ENCODE measurements around the gene RAPGEF4. TPM values are rescaled to one million over a fixed set of nuclear protein-coding genes. Genes with fewer than 3 reads are reported as not detected.

Gene RAPGEF4
- total RNA-seq, 1 experiment from 2014 or later, result 1.4 TPM

GRCh38 chr2:172970660-172971059 is 235.0 kb downstream of the RAPGEF4 start:
- Histone ChIP-seq H4K91ac (ENCODE audit: insufficient read length, low read depth, low read length) (no peak overlapping the region), H3T11ph (ENCODE audit: low read length) (no peak overlapping the region), H3K23me2 (ENCODE audit: insufficient read length, low read depth, low read length, poor library complexity, severe bottlenecking) (no peaks in the 10 kb centered on the region), H2AK5ac (ENCODE audit: insufficient read length, low read length) (no peak overlapping the region), H3K27ac (ENCODE audit: insufficient read length, low read depth, low read length) (no peak overlapping the region), H4K20me1 (ENCODE audit: control insufficient read depth, insufficient read depth, insufficient read length) (no peaks in the 10 kb centered on the region), H3K79me1 (ENCODE audit: insufficient read depth, low read depth, low read length, poor library complexity, severe bottlenecking) (no peaks in the 10 kb centered on the region), H4K5ac (ENCODE audit: insufficient read length, low read depth, low read length) (no peak overlapping the region), H2BK20ac (ENCODE audit: low read depth, low read length, poor library complexity, severe bottlenecking) (no peak overlapping the region), H3K4me2 (ENCODE audit: insufficient read depth, insufficient read length, low read length) (no peak overlapping the region), H2BK120ac (ENCODE audit: low read depth, low read length, poor library complexity, severe bottlenecking) (no peak overlapping the region), H2BK5ac (ENCODE audit: insufficient read length, low read length) (no peak overlapping the region), H2AFZ (ENCODE audit: low read length) (no peak overlapping the region), H3K56ac (ENCODE audit: insufficient read length, low read depth, low read length) (no peak overlapping the region), H3K4ac (ENCODE audit: low read depth, low read length) (no peak overlapping the region), H2BK12ac (ENCODE audit: insufficient read length, low read depth, low read length) (no peak overlapping the region), H3K27me3 (ENCODE audit: insufficient read depth, low read length) (no peaks in the 10 kb centered on the region), H4K8ac (replicated peaks; ENCODE audit: insufficient read length, low read depth, low read length) (no peak overlapping the region), H3K9ac (ENCODE audit: extremely low read depth, insufficient read length, low read length) (no peak overlapping the region), H3K14ac (ENCODE audit: insufficient read depth, low read length) (no peak overlapping the region), H3K4me1 (ENCODE audit: insufficient read depth, low read length) (no peaks in the 10 kb centered on the region), H3K9me3 (ENCODE audit: control insufficient read depth, low read depth, low read length) (no peaks in the 10 kb centered on the region), H3K18ac (ENCODE audit: insufficient read length, low read depth, low read length) (no peak overlapping the region), H3K23ac (ENCODE audit: insufficient read length, low read depth, low read length) (no peak overlapping the region), H3K79me2 (ENCODE audit: insufficient read depth, low read length) (no peaks in the 10 kb centered on the region), H2BK15ac (ENCODE audit: low read depth, low read length) (no peak overlapping the region)
- H3K36me3 Mint-ChIP-seq (ENCODE audit: insufficient read depth in 1 of 3, low read depth in 3 of 3), result no peaks in the 10 kb centered on the region
- H3K4me3 Mint-ChIP-seq, result no peak overlapping the region
- H3K27ac Mint-ChIP-seq, result no peak overlapping the region
- no CpG with 5 or more reads among the region's 4 CpGs for WGBS (ENCODE audit: extremely low coverage, insufficient read length, low lambda C conversion rate)
- H3K9me3 Mint-ChIP-seq, result no peaks in the 10 kb centered on the region
- TF ChIP-seq, protein P1, sequence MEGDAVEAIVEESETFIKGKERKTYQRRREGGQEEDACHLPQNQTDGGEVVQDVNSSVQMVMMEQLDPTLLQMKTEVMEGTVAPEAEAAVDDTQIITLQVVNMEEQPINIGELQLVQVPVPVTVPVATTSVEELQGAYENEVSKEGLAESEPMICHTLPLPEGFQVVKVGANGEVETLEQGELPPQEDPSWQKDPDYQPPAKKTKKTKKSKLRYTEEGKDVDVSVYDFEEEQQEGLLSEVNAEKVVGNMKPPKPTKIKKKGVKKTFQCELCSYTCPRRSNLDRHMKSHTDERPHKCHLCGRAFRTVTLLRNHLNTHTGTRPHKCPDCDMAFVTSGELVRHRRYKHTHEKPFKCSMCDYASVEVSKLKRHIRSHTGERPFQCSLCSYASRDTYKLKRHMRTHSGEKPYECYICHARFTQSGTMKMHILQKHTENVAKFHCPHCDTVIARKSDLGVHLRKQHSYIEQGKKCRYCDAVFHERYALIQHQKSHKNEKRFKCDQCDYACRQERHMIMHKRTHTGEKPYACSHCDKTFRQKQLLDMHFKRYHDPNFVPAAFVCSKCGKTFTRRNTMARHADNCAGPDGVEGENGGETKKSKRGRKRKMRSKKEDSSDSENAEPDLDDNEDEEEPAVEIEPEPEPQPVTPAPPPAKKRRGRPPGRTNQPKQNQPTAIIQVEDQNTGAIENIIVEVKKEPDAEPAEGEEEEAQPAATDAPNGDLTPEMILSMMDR (conservative IDR thresholded peaks at IDR 0.05), result no peak
- no peaks in the 10 kb centered on the region; the same call in 1 of the 2 replicates for H3K27me3 Mint-ChIP-seq (ENCODE audit: low read depth)
- peaks cover 6 to 11% of the 10 kb centered on the region in 2 experiments for H3K4me1 Mint-ChIP-seq
- no peak for DNase-seq
